H9 (cell line): ENCODE results near the gene KAT7. TPM values are rescaled to one million over a fixed set of nuclear protein-coding genes. Genes with fewer than 3 reads are reported as not detected.

ENCODE experiments used
- DNase-seq: peaks from one replicate; pipeline ENCODE4 v3.0.0-alpha.2; 2017
- H2AFZ ChIP-seq: one replicate; pipeline ENCODE4 v1.6.1; 2013; ENCODE audit warnings: mild to moderate bottlenecking, low read length, control low read depth, moderate library complexity
- H2AK5ac ChIP-seq: 2 replicates; pipeline ENCODE4 v1.6.1; 2013; ENCODE audit warnings: low read length, control low read depth, mixed read lengths; ENCODE audit not compliant: insufficient read length
- H2BK120ac ChIP-seq: one replicate; pipeline ENCODE4 v1.6.1; 2013; ENCODE audit warnings: low read depth, mild to moderate bottlenecking, low read length, control low read depth, inconsistent platforms; ENCODE audit not compliant: poor library complexity, severe bottlenecking
- H2BK12ac ChIP-seq: 2 replicates; pipeline ENCODE4 v1.6.1; 2013; ENCODE audit warnings: low read length, control low read depth, mixed read lengths, low read depth; ENCODE audit not compliant: insufficient read length
- H2BK15ac ChIP-seq: 2 replicates; pipeline ENCODE4 v1.6.1; 2013; ENCODE audit warnings: low read depth, low read length, control low read depth
- H2BK20ac ChIP-seq: one replicate; pipeline ENCODE4 v1.6.1; 2013; ENCODE audit warnings: low read depth, mild to moderate bottlenecking, low read length, control low read depth, inconsistent platforms; ENCODE audit not compliant: poor library complexity, severe bottlenecking
- H2BK5ac ChIP-seq: 2 replicates; pipeline ENCODE4 v1.6.1; 2013; ENCODE audit warnings: low read length, control low read depth, mixed read lengths; ENCODE audit not compliant: insufficient read length
- H3K14ac ChIP-seq: 2 replicates; pipeline ENCODE4 v1.6.1; 2013; ENCODE audit warnings: low read length, control low read depth; ENCODE audit not compliant: insufficient read depth
- H3K18ac ChIP-seq: 2 replicates; pipeline ENCODE4 v1.6.1; 2013; ENCODE audit warnings: low read depth, mild to moderate bottlenecking, mixed read lengths, low read length, control low read depth; ENCODE audit not compliant: insufficient read length
- H3K23ac ChIP-seq: 2 replicates; pipeline ENCODE4 v1.6.1; 2013; ENCODE audit warnings: low read length, control low read depth, mixed read lengths, low read depth; ENCODE audit not compliant: insufficient read length
- H3K23me2 ChIP-seq: 2 replicates; pipeline ENCODE4 v1.6.1; 2013; ENCODE audit warnings: low read depth, mild to moderate bottlenecking, mixed read lengths, low read length, control low read depth; ENCODE audit not compliant: insufficient read length, poor library complexity, severe bottlenecking
- H3K27ac ChIP-seq: 2 replicates; pipeline ENCODE4 v1.5.1; 2013; ENCODE audit warnings: low read length, control low read depth, mixed read lengths, low read depth; ENCODE audit not compliant: insufficient read length
- H3K27me3 ChIP-seq: 2 replicates; pipeline ENCODE4 v1.6.1; 2013; ENCODE audit warnings: low read length, control low read depth, inconsistent platforms; ENCODE audit not compliant: insufficient read depth
- H3K4ac ChIP-seq: 2 replicates; pipeline ENCODE4 v1.6.1; 2013; ENCODE audit warnings: low read depth, mild to moderate bottlenecking, control low read depth, inconsistent platforms, low read length, moderate library complexity
- H3K4me1 ChIP-seq: 2 replicates; pipeline ENCODE4 v1.6.1; 2013; ENCODE audit warnings: low read length, control low read depth, inconsistent platforms; ENCODE audit not compliant: insufficient read depth
- H3K4me2 ChIP-seq: 2 replicates; pipeline ENCODE4 v1.6.1; 2013; ENCODE audit warnings: low read length, control low read depth, mixed read lengths; ENCODE audit not compliant: insufficient read length, insufficient read depth
- H3K56ac ChIP-seq: 2 replicates; pipeline ENCODE4 v1.6.1; 2013; ENCODE audit warnings: low read depth, mild to moderate bottlenecking, mixed read lengths, low read length, control low read depth; ENCODE audit not compliant: insufficient read length
- H3K79me1 ChIP-seq: 2 replicates; pipeline ENCODE4 v1.6.1; 2013; ENCODE audit warnings: low read depth, mild to moderate bottlenecking, moderate library complexity, low read length, control low read depth, inconsistent platforms; ENCODE audit not compliant: insufficient read depth, poor library complexity, severe bottlenecking
- H3K79me2 ChIP-seq: 2 replicates; pipeline ENCODE4 v1.6.1; 2013; ENCODE audit warnings: low read length, control low read depth, inconsistent platforms; ENCODE audit not compliant: insufficient read depth
- H3K9ac ChIP-seq: 2 replicates; pipeline ENCODE4 v1.6.1; 2013; ENCODE audit warnings: low read length, control low read depth, mixed read lengths; ENCODE audit not compliant: insufficient read length; ENCODE audit errors: extremely low read depth
- H3K9me3 ChIP-seq: one replicate; pipeline ENCODE4 v1.6.1; 2013; ENCODE audit warnings: low read depth, low read length, inconsistent platforms; ENCODE audit not compliant: control insufficient read depth
- H3T11ph ChIP-seq: one replicate; pipeline ENCODE4 v1.6.1; 2013; ENCODE audit warnings: mild to moderate bottlenecking, low read length, control low read depth, inconsistent platforms
- H4K20me1 ChIP-seq: one replicate; pipeline ENCODE4 v1.6.1; 2013; ENCODE audit not compliant: control insufficient read depth, insufficient read length, insufficient read depth
- H4K5ac ChIP-seq: 2 replicates; pipeline ENCODE4 v1.6.1; 2013; ENCODE audit warnings: low read depth, mild to moderate bottlenecking, mixed read lengths, low read length, control low read depth; ENCODE audit not compliant: insufficient read length
- H4K8ac ChIP-seq: replicated peaks from 2 replicates; pipeline ENCODE4 v1.6.1; 2013; ENCODE audit warnings: low read length, control low read depth, mixed read lengths, low read depth; ENCODE audit not compliant: insufficient read length
- H4K91ac ChIP-seq: 2 replicates; pipeline ENCODE4 v1.6.1; 2013; ENCODE audit warnings: low read depth, mild to moderate bottlenecking, moderate library complexity, mixed read lengths, low read length, control low read depth; ENCODE audit not compliant: insufficient read length
- H3K27ac Mint-ChIP-seq, 3 experiments: 2 replicates in 2 of 3; 3 replicates in 1 of 3; pipeline ENCODE4 v1.8.0; 2020 to 2021; ENCODE audit warnings: mixed read lengths in 3 of 3, mild to moderate bottlenecking in 1 of 3, moderate library complexity in 1 of 3
- H3K27me3 Mint-ChIP-seq: 2 replicates; pipeline ENCODE4 v1.8.0; 2021; ENCODE audit warnings: low read depth, mild to moderate bottlenecking, moderate library complexity, mixed read lengths
- H3K36me3 Mint-ChIP-seq, 3 experiments: 2 replicates in 2 of 3; 3 replicates in 1 of 3; pipeline ENCODE4 v1.8.0; 2020 to 2021; ENCODE audit warnings: low read depth in 3 of 3, mixed read lengths in 3 of 3; ENCODE audit not compliant: insufficient read depth in 1 of 3
- H3K4me1 Mint-ChIP-seq, 2 experiments: 2 replicates each; pipeline ENCODE4 v1.8.0; 2020; ENCODE audit warnings: mixed read lengths in 2 of 2
- H3K4me3 Mint-ChIP-seq, 2 experiments: 2 replicates in 1 of 2; 3 replicates in 1 of 2; pipeline ENCODE4 v1.8.0; 2020 to 2021; ENCODE audit warnings: mild to moderate bottlenecking in 2 of 2, mixed read lengths in 2 of 2, moderate library complexity in 1 of 2
- H3K9me3 Mint-ChIP-seq, 2 experiments: 2 replicates in 1 of 2; 3 replicates in 1 of 2; pipeline ENCODE4 v1.8.0; 2020; ENCODE audit warnings: mild to moderate bottlenecking in 2 of 2, mixed read lengths in 2 of 2, moderate library complexity in 1 of 2
- WGBS: extraction: QIAGEN DNeasy Blood & Tissue Kit; methylation state at CpG from one replicate; pipeline ENCODE4 v1.1.7; 2013; ENCODE audit warnings: missing lambda C conversion rate, low lambda C conversion rate, mixed read lengths; ENCODE audit not compliant: insufficient read length; ENCODE audit errors: extremely low coverage; 5-methylcytosine and 5-hydroxymethylcytosine counted together
- total RNA-seq: library from RNA; stranded (reverse); gene quantifications from 2 replicates; pipeline ENCODE4 v1.2.1, GENCODE V29; 2021
- TF ChIP-seq, protein P1 (sequence below): fragments of 200-600 bp; sonication (generic); conservative IDR thresholded peaks from 3 replicates; pipeline ENCODE4 v1.8.0; 2021; ENCODE audit warnings: antibody characterized with exemption, mild to moderate bottlenecking

Gene KAT7
- total RNA-seq, 1 experiment from 2014 or later = 93.1 TPM

DNA sequence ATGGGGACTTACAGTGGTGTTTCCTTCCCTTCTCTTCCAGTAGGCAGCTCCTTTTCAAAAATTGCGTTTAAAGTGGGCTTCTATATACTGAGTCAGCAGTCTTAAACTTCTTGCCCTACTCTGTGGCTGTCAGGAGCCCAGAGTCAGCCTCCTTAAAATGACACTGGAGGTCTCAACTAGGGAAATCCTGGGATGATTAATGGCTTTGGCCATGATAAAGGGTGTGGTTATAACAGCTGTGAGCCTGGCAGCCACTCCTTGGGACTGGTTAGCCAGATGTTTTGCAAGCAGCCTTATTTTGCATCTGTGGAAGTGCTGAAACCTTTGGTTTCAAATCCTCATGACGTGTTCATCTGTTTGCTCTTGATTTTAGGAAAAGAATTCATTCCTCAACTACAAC is 34.3 kb downstream of the KAT7 start:
- no peaks in the 10 kb centered on the region for H3K27me3 Mint-ChIP-seq
- no peak overlapping the region for H3K18ac ChIP-seq
- no peaks in the 10 kb centered on the region for H3K27me3 ChIP-seq
- H3K9me3 Mint-ChIP-seq = no peaks in the 10 kb centered on the region
- no peak overlapping the region for H3K27ac ChIP-seq
- H4K91ac ChIP-seq = no peak overlapping the region
- no peak overlapping the region for H2BK120ac ChIP-seq
- no peak overlapping the region for H3K56ac ChIP-seq
- no peak overlapping the region for H4K5ac ChIP-seq
- H3K9ac ChIP-seq = no peak overlapping the region
- H2BK20ac ChIP-seq = no peak overlapping the region
- peaks cover 47% of the 10 kb centered on the region in 2 experiments for H3K4me1 Mint-ChIP-seq
- H2AFZ ChIP-seq = no peak overlapping the region
- TF ChIP-seq, protein P1, sequence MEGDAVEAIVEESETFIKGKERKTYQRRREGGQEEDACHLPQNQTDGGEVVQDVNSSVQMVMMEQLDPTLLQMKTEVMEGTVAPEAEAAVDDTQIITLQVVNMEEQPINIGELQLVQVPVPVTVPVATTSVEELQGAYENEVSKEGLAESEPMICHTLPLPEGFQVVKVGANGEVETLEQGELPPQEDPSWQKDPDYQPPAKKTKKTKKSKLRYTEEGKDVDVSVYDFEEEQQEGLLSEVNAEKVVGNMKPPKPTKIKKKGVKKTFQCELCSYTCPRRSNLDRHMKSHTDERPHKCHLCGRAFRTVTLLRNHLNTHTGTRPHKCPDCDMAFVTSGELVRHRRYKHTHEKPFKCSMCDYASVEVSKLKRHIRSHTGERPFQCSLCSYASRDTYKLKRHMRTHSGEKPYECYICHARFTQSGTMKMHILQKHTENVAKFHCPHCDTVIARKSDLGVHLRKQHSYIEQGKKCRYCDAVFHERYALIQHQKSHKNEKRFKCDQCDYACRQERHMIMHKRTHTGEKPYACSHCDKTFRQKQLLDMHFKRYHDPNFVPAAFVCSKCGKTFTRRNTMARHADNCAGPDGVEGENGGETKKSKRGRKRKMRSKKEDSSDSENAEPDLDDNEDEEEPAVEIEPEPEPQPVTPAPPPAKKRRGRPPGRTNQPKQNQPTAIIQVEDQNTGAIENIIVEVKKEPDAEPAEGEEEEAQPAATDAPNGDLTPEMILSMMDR = no peak
- no peak overlapping the region for H4K8ac ChIP-seq
- no peak overlapping the region for H3K23ac ChIP-seq
- H3K4me2 ChIP-seq = no peak overlapping the region
- no peak overlapping the region for H2AK5ac ChIP-seq
- H3K9me3 ChIP-seq = no peaks in the 10 kb centered on the region
- H3K27ac Mint-ChIP-seq = peak overlapping the region in 2 of 3 experiments; percentile 34 to 45; a peak in 1 of 7 replicates
- no peak for DNase-seq
- H3K36me3 Mint-ChIP-seq = peaks cover 66 to 93% (median 84%) of the 10 kb centered on the region in 3 experiments; a peak in 6 of 7 replicates
- H3K23me2 ChIP-seq = no peaks in the 10 kb centered on the region
- peaks cover 2% of the 10 kb centered on the region; the same call in 1 of the 2 replicates for H3K4me1 ChIP-seq
- H3K79me2 ChIP-seq = peaks cover 3% of the 10 kb centered on the region; the same call in 1 of the 2 replicates
- H2BK15ac ChIP-seq = no peak overlapping the region
- H3K4ac ChIP-seq = no peak overlapping the region
- no peak overlapping the region for H3K14ac ChIP-seq
- H4K20me1 ChIP-seq = no peaks in the 10 kb centered on the region
- no peak overlapping the region for H2BK5ac ChIP-seq
- peaks cover 5% of the 10 kb centered on the region for H3K79me1 ChIP-seq
- no peak overlapping the region for H2BK12ac ChIP-seq
- no peak overlapping the region for H3K4me3 Mint-ChIP-seq
- WGBS = no CpG with 5 or more reads among the region's 2 CpGs
- H3T11ph ChIP-seq = no peak overlapping the region
